Stomach (tissue), 9 donors: ENCODE data around the gene MACROD1. TPM values are rescaled to one million over a fixed set of nuclear protein-coding genes. Genes with fewer than 3 reads are reported as not detected.

Experiments used
- DNase-seq, 2 donors: peaks; one replicate each; pipeline versions ENCODE4 v3.0.0 to v3.0.0-alpha.2; 2013 to 2019
- H3K27ac ChIP-seq, 5 donors: fragments of 200-600 bp in 4 of 5; sonication (generic) in 4 of 5; one replicate each; pipeline ENCODE4 v1.5.1; 2013 to 2019; ENCODE audit warnings: mild to moderate bottlenecking in 1 of 5, moderate library complexity in 1 of 5
- H3K27me3 ChIP-seq, 3 donors: fragments of 200-600 bp; sonication (generic); one replicate each; pipeline ENCODE4 v1.5.1; 2017 to 2019; ENCODE audit warnings: mixed run types in 1 of 3
- H3K36me3 ChIP-seq, 4 donors: fragments of 200-600 bp; sonication (generic); 1 replicate in 3 of 4; 2 replicates in 1 of 4; pipeline ENCODE4 v1.5.1; 2016 to 2019
- H3K4me1 ChIP-seq, 4 donors: fragments of 200-600 bp; sonication (generic); one replicate each; pipeline ENCODE4 v1.5.1; 2016 to 2019
- H3K4me3 ChIP-seq, 4 donors: fragments of 200-600 bp; sonication (generic) in 3 of 4; one replicate each; pipeline ENCODE4 v1.5.1; 2016 to 2019; ENCODE audit warnings: mild to moderate bottlenecking in 1 of 4
- H3K9me3 ChIP-seq, 4 donors: fragments of 200-600 bp; sonication (generic); one replicate each; pipeline ENCODE4 v1.5.1; 2016 to 2019
- EP300 ChIP-seq: sonication (generic); formaldehyde crosslinking; IDR thresholded peaks from one replicate; pipeline ENCODE4 v1.6.1; 2017; ENCODE audit warnings: antibody characterized with exemption
- POLR2A ChIP-seq, 4 donors: fragments of 450-650 bp; IDR thresholded peaks; one replicate each; pipeline ENCODE4 v1.6.1; 2016; ENCODE audit warnings: antibody characterized with exemption in 4 of 4, control low read depth in 2 of 4, mild to moderate bottlenecking in 1 of 4, moderate library complexity in 1 of 4
- POLR2AphosphoS5 ChIP-seq, 3 donors: sonication (generic); formaldehyde crosslinking; IDR thresholded peaks; one replicate each; pipeline ENCODE4 v1.6.1; 2016; ENCODE audit warnings: antibody characterized with exemption in 3 of 3
- WGBS, 5 donors: extraction: QIAGEN DNeasy Blood & Tissue Kit in 3 of 5; methylation state at CpG; one replicate each; pipeline versions ENCODE4 v1.1.5 to v1.1.7; 2013 to 2018; 5-methylcytosine and 5-hydroxymethylcytosine counted together
- intact Hi-C: fragments of 100-400 bp; cut with DNase I; formaldehyde crosslinking; loops from one replicate; pipeline ENCODE4 v1.15.1; 2023; ENCODE audit warnings: low total_unique reads
- polyA plus RNA-seq, 3 donors: library from polyadenylated mRNA; stranded (reverse); fragments of 200-250 nt; gene quantifications; one replicate each; pipeline ENCODE4 v1.2.3, GENCODE V29; 2013
- total RNA-seq, 5 donors: library from RNA; depleted of rRNA; stranded (reverse); fragments of >200 nt; gene quantifications; one replicate each; pipeline versions ENCODE4 v1.1.0 to v1.2.3, GENCODE V29; 2014 to 2016
- TF ChIP-seq, protein P1 (sequence below), 7 experiments: fragments of 450-650 bp in 4 of 7; fragments of 200-600 bp in 3 of 7; sonication (generic) in 3 of 7; IDR thresholded peaks; one replicate each; pipeline ENCODE4 v1.5.1; 2016 to 2019; ENCODE audit warnings: antibody characterized with exemption in 7 of 7, control low read depth in 2 of 7, mild to moderate bottlenecking in 1 of 7
- donor health status: healthy with polysubstance abuse.
- donor health status: Bipolar disorder and iron deficiency.
- donor health status: healthy.

The MACROD1 gene
- total and polyA plus RNA-seq, 8 donors, result 18.0 to 283 (median 47.4) TPM

- H3K9me3 ChIP-seq, result no peaks in the 10 kb centered on the region
- H3K27me3 ChIP-seq, result peaks cover 0 to 34% (median 22%) of the 10 kb centered on the region in 3 donors
- DNase-seq, result no peak
- peaks cover 11 to 19% (median 13%) of the 10 kb centered on the region in 4 donors for H3K4me1 ChIP-seq
- 82 to 94% (median 91%) methylated on average over 10 of the region's 10 CpGs for WGBS, 5 donors
- no peak overlapping the region for H3K27ac ChIP-seq
- no peaks in the 10 kb centered on the region for H3K36me3 ChIP-seq
- intact Hi-C loops, result no loop called here
- H3K4me3 ChIP-seq, result no peak overlapping the region
- no peak for TF ChIP-seq POLR2AphosphoS5 (IDR thresholded peaks at IDR 0.05)
- TF ChIP-seq EP300, result no peak
- TF ChIP-seq POLR2A (IDR thresholded peaks at IDR 0.05), result no peak
- TF ChIP-seq, protein P1, sequence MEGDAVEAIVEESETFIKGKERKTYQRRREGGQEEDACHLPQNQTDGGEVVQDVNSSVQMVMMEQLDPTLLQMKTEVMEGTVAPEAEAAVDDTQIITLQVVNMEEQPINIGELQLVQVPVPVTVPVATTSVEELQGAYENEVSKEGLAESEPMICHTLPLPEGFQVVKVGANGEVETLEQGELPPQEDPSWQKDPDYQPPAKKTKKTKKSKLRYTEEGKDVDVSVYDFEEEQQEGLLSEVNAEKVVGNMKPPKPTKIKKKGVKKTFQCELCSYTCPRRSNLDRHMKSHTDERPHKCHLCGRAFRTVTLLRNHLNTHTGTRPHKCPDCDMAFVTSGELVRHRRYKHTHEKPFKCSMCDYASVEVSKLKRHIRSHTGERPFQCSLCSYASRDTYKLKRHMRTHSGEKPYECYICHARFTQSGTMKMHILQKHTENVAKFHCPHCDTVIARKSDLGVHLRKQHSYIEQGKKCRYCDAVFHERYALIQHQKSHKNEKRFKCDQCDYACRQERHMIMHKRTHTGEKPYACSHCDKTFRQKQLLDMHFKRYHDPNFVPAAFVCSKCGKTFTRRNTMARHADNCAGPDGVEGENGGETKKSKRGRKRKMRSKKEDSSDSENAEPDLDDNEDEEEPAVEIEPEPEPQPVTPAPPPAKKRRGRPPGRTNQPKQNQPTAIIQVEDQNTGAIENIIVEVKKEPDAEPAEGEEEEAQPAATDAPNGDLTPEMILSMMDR (IDR thresholded peaks at IDR 0.05), result no peak
Measured at GRCh38 chr11:64057890-64058289, 108.0 kb downstream of the MACROD1 start.

DNA sequence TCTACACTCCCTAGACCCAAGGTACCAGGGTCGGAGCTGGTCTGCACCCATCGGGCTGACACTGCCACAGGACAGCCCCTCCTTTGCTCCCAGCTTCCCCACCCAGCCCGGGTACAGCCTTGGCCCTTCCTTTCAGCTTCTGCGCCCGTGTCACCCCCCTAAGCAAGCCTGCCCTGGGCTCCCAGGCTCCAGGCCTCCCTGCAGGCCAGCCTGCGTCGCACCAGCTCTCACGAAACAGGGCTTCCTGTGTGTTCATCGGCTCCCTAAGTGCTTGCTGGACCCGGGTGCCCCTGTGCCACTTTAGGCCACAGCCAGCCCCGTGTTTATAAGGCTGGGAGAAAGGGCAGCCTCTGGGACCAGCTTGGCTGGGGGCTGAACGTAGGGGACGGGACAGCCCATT is 109.1 kb downstream of the MACROD1 start:
- intact Hi-C loops, result no loop called here
- Histone ChIP-seq H3K27me3 (peaks cover 0 to 23% (median 17%) of the 10 kb centered on the region in 3 donors), H3K27ac (peak overlapping the region in 1 of 5 donors; percentile 24), H3K4me1 (peaks cover 11 to 19% (median 13%) of the 10 kb centered on the region in 4 donors), H3K4me3 (no peak overlapping the region), H3K9me3 (no peaks in the 10 kb centered on the region), H3K36me3 (no peaks in the 10 kb centered on the region)
- WGBS, 5 donors, result 89 to 93% (median 93%) methylated on average over 9 to 13 of the region's 13 CpGs
- TF ChIP-seq EP300, result no peak
- TF ChIP-seq POLR2AphosphoS5 (IDR thresholded peaks at IDR 0.05), result no peak
- no peak for TF ChIP-seq POLR2A (IDR thresholded peaks at IDR 0.05)
- TF ChIP-seq, protein P1 (IDR thresholded peaks at IDR 0.05), result no peak
- no peak for DNase-seq

DNA sequence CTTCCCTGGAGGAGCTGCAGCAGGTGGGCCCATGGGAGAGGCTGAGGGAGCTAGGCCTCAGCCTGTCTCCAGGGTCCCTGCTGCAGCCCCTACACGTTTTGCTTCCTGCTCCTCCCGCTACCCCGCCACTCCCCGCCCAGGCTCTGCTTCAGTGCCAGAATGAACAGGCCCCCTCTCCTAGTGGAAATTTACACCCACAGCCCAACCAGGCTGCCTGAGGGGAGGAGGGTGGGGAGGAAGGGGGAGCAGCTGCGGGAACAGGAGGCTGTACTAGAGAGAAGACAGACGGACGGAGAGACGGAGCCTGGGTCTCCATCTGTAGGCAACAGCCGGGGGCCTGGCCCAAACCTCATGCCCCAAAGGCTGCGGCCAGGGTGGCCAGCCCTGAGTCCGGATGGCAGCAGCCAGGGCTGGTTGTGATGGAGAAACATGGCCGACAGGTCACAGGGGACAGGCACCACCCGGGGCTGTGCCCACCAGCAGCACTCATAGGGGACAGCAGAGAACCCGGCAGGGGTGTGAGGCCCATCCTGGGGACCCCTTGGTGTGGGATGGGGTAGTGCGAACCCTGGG is 109.6 kb downstream of the MACROD1 start:
- DNase-seq, result peak in 1 of 2 donors; percentile 80
- intact Hi-C loops, result no loop called here
- no peak overlapping the region for H3K4me3 ChIP-seq

GRCh38 chr11:64055077-64055476 is 110.8 kb downstream of the MACROD1 start:
- H3K27me3 ChIP-seq, result peaks cover 0 to 6% (median 4%) of the 10 kb centered on the region in 3 donors
- H3K4me1 ChIP-seq, result peaks cover 0 to 5% (median 0%) of the 10 kb centered on the region in 4 donors
- no peaks in the 10 kb centered on the region for H3K9me3 ChIP-seq
- DNase-seq, result no peak
- no peak overlapping the region for H3K4me3 ChIP-seq
- H3K36me3 ChIP-seq, result no peaks in the 10 kb centered on the region
- no peak for TF ChIP-seq EP300
- TF ChIP-seq, protein P1 (IDR thresholded peaks at IDR 0.05), result no peak
- no peak for TF ChIP-seq POLR2A (IDR thresholded peaks at IDR 0.05)
- no peak for TF ChIP-seq POLR2AphosphoS5 (IDR thresholded peaks at IDR 0.05)
- intact Hi-C loops, result no loop called here
- H3K27ac ChIP-seq, result no peak overlapping the region
- WGBS, 5 donors, result 60 to 68% (median 66%) methylated on average over 8 of the region's 8 CpGs

More for the DNA sequence above, 109.6 kb downstream of the MACROD1 start:
- Histone ChIP-seq H3K9me3 (no peaks in the 10 kb centered on the region), H3K27me3 (peaks cover 0 to 19% (median 16%) of the 10 kb centered on the region in 3 donors), H3K27ac (peak overlapping the region in 1 of 5 donors; percentile 24), H3K36me3 (no peaks in the 10 kb centered on the region), H3K4me1 (peaks cover 9 to 17% (median 11%) of the 10 kb centered on the region in 4 donors)
- WGBS, 5 donors, result 80 to 89% (median 84%) methylated on average over 14 to 15 of the region's 15 CpGs
- TF ChIP-seq POLR2AphosphoS5 (IDR thresholded peaks at IDR 0.05) (no peak), EP300 (no peak), POLR2A (IDR thresholded peaks at IDR 0.05) (no peak)
- TF ChIP-seq, protein P1 (IDR thresholded peaks at IDR 0.05), result no peak
